ENCODE data around the gene PTPRE.

DNA sequence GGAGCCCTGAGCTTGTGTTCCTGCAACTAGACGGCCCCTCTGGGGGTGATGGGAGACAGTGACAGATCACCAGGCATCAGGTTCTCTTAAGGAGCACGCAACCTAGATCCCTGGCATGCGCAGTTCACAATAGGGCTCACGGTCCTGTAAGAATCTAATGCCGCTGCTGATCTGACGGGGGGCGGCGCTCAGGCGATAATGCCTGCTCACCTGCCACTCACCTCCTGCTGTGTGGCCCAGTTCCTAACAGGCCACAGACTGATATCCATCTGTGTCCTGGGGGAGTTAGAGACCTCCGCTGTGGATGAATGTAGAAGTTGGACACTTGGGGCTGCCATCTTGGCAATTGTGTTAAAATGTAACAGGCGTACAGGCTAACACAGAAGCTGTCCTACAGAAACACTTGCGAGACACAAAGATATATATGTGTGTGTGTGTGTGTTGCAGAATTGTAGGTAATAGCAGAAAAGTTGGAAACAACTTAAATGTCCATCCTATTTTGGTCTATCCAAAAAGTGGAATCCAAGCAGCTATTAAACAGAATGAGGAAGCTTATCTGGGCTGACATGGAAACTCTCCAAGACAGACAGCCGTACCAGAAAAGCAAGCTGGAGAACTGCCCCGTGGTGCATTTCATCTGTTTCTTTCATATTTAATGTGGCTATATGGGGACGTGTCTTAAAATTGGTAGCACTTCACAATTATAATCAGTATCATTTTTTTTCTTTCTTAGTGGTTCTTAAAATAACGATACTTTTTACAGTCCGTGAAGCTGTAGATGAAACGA is 136.5 kb downstream of the PTPRE start:
- TF ChIP-seq, protein P1, sequence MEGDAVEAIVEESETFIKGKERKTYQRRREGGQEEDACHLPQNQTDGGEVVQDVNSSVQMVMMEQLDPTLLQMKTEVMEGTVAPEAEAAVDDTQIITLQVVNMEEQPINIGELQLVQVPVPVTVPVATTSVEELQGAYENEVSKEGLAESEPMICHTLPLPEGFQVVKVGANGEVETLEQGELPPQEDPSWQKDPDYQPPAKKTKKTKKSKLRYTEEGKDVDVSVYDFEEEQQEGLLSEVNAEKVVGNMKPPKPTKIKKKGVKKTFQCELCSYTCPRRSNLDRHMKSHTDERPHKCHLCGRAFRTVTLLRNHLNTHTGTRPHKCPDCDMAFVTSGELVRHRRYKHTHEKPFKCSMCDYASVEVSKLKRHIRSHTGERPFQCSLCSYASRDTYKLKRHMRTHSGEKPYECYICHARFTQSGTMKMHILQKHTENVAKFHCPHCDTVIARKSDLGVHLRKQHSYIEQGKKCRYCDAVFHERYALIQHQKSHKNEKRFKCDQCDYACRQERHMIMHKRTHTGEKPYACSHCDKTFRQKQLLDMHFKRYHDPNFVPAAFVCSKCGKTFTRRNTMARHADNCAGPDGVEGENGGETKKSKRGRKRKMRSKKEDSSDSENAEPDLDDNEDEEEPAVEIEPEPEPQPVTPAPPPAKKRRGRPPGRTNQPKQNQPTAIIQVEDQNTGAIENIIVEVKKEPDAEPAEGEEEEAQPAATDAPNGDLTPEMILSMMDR (IDR thresholded peaks at IDR 0.05), result no peak
- no peak for TF ChIP-seq POLR2A (IDR thresholded peaks at IDR 0.05)

Measured in right lobe of liver (tissue), 4 donors.